Endothelial cell of umbilical vein (primary cell): Measurements from ENCODE around the gene SUMF1. TPM values are rescaled to one million over a fixed set of nuclear protein-coding genes. Genes with fewer than 3 reads are reported as not detected.

ENCODE experiments used
- BruUV-seq: library from RNA; stranded (reverse); fragments of 400-500 nt; replicated peaks from 2 replicates; lab custom pipeline; 2021; lab: Mats Ljungman, UMichigan
- CTCF ChIA-PET: fragments of 300-600, 350-600 bp; sonication (Branson Sonifier 250); formaldehyde crosslinking; loops from one replicate; lab custom pipeline; 2021; ENCODE audit warnings: antibody characterized with exemption, inconsistent platforms; lab: Charles Lee
- POLR2A ChIA-PET: fragments of 300-600, 350-600 bp; sonication (Branson Sonifier 250); formaldehyde crosslinking; loops from one replicate; lab custom pipeline; 2021; ENCODE audit warnings: antibody characterized with exemption, inconsistent platforms; lab: Charles Lee
- DNase-seq: peaks from one replicate; pipeline ENCODE4 v3.0.0-alpha.2; 2011; ENCODE audit warnings: low read depth, low spot score
- FAIRE-seq: peaks from 2 replicates; lab custom pipeline; 2011; peaks lifted over from hg19 to GRCh38; lab: Jason Lieb, UNC
- H2AFZ ChIP-seq: 2 replicates; pipeline ENCODE4 v1.6.0; 2012; ENCODE audit warnings: low read depth, low read length, control low read depth, inconsistent platforms
- H3K27ac ChIP-seq: 2 replicates; pipeline ENCODE4 v1.5.1; 2011; ENCODE audit warnings: low read depth, mild to moderate bottlenecking, control low read depth, low read length, moderate library complexity; ENCODE audit not compliant: insufficient read depth
- H3K27me3 ChIP-seq, 2 experiments: 2 replicates each; pipeline versions ENCODE4 v1.6.0 to v1.6.1; 2011; ENCODE audit warnings: low read length in 2 of 2, mixed read lengths in 1 of 2; ENCODE audit not compliant: control insufficient read depth in 2 of 2, insufficient read depth in 2 of 2
- H3K36me3 ChIP-seq, 2 experiments: 2 replicates in 1 of 2; 3 replicates in 1 of 2; pipeline ENCODE4 v1.5.1; 2011; ENCODE audit warnings: low read length in 2 of 2, mild to moderate bottlenecking in 1 of 2, moderate library complexity in 1 of 2; ENCODE audit not compliant: control insufficient read depth in 2 of 2, insufficient read depth in 2 of 2; ENCODE audit errors: extremely low read depth in 1 of 2
- H3K4me1 ChIP-seq: 3 replicates; pipeline ENCODE4 v1.5.1; 2011; ENCODE audit warnings: mild to moderate bottlenecking, low read length; ENCODE audit not compliant: control insufficient read depth, insufficient read depth; ENCODE audit errors: extremely low read depth
- H3K4me2 ChIP-seq: 2 replicates; pipeline ENCODE4 v1.6.1; 2011; ENCODE audit warnings: low read length, control low read depth, mixed read lengths; ENCODE audit not compliant: insufficient read depth
- H3K4me3 ChIP-seq, 3 experiments: fragments of 200-600 bp in 1 of 3; sonication (generic), shearing (Covaris generic) in 1 of 3; replicated peaks in 1 of 3; 2 replicates each; pipeline ENCODE4 v1.5.1; 2011 to 2016; ENCODE audit warnings: control low read depth in 3 of 3, low read length in 3 of 3, mild to moderate bottlenecking in 2 of 3, inconsistent platforms in 1 of 3, low read depth in 1 of 3, moderate library complexity in 1 of 3; ENCODE audit not compliant: insufficient read depth in 1 of 3
- H3K79me2 ChIP-seq: 2 replicates; pipeline ENCODE4 v1.6.0; 2012; ENCODE audit warnings: low read length, inconsistent platforms; ENCODE audit not compliant: control insufficient read depth, insufficient read depth
- H3K9ac ChIP-seq: replicated peaks from 2 replicates; pipeline ENCODE3; 2011; ENCODE audit warnings: low read length, control low read depth; ENCODE audit not compliant: insufficient read depth; ENCODE audit errors: extremely low read depth
- H3K9me1 ChIP-seq: replicated peaks from 3 replicates; pipeline ENCODE4 v1.6.0; 2011; ENCODE audit warnings: mild to moderate bottlenecking, low read length; ENCODE audit not compliant: control insufficient read depth, insufficient read depth; ENCODE audit errors: extremely low read depth
- H3K9me3 ChIP-seq: replicated peaks from 2 replicates; pipeline ENCODE4 v1.5.1; 2012; ENCODE audit warnings: low read length, inconsistent platforms; ENCODE audit not compliant: control insufficient read depth, insufficient read depth
- H4K20me1 ChIP-seq: replicated peaks from 2 replicates; pipeline ENCODE3; 2011; ENCODE audit warnings: mild to moderate bottlenecking, low read length; ENCODE audit not compliant: control insufficient read depth, insufficient read depth; ENCODE audit errors: extremely low read depth
- CTCF ChIP-seq, 2 donors: IDR thresholded peaks; 1 replicate in 1 of 2; 2 replicates in 1 of 2; pipeline ENCODE4 v1.5.1; 2011; ENCODE audit warnings: low read length in 2 of 2, mild to moderate bottlenecking in 2 of 2, moderate library complexity in 2 of 2, control low read depth in 1 of 2, inconsistent platforms in 1 of 2, low read depth in 1 of 2; ENCODE audit not compliant: insufficient read depth in 1 of 2; ENCODE audit errors: extremely low read depth in 1 of 2
- EZH2 ChIP-seq: IDR thresholded peaks from 2 replicates; pipeline ENCODE4 v1.6.1; 2012; ENCODE audit warnings: borderline replicate concordance, low read depth, mild to moderate bottlenecking, moderate library complexity, low read length, inconsistent platforms; ENCODE audit not compliant: severe bottlenecking
- FOS ChIP-seq: IDR thresholded peaks from 2 replicates; pipeline ENCODE4 v1.6.1; 2011; ENCODE audit warnings: mild to moderate bottlenecking, low read length, moderate library complexity, borderline replicate concordance; ENCODE audit not compliant: insufficient read depth
- GATA2 ChIP-seq: IDR thresholded peaks from 2 replicates; pipeline ENCODE4 v1.7.0; 2011; ENCODE audit warnings: low read depth, mild to moderate bottlenecking, moderate library complexity, mixed read lengths, low read length; ENCODE audit not compliant: insufficient read length, insufficient read depth
- JUN ChIP-seq: IDR thresholded peaks from 2 replicates; pipeline ENCODE4 v1.6.1; 2011; ENCODE audit warnings: borderline replicate concordance, low read depth; ENCODE audit not compliant: insufficient read length, insufficient read depth
- MAX ChIP-seq: IDR thresholded peaks from 2 replicates; pipeline ENCODE4 v1.6.1; 2011; ENCODE audit not compliant: insufficient read depth, insufficient read length
- MYC ChIP-seq: IDR thresholded peaks from one replicate; pipeline ENCODE4 v1.6.1; 2011; ENCODE audit warnings: mild to moderate bottlenecking, low read depth, low read length
- POLR2A ChIP-seq: IDR thresholded peaks from 2 replicates; pipeline ENCODE4 v1.6.1; 2012; ENCODE audit warnings: low read depth, mild to moderate bottlenecking, control low read depth, low read length
- POLR2AphosphoS5 ChIP-seq: IDR thresholded peaks from 2 replicates; pipeline ENCODE4 v1.6.1; 2012; ENCODE audit warnings: low read depth, mild to moderate bottlenecking, control low read depth, low read length, moderate library complexity; ENCODE audit not compliant: insufficient read depth
- dilution Hi-C: fragments of 300-500 bp; cut with MboI; formaldehyde crosslinking; loops from one replicate; pipeline ENCODE4 v1.15.0; 2019; ENCODE audit warnings: low sequenced_read_pairs; ENCODE audit not compliant: extremely low pct_ligation_motif_present
- intact Hi-C: fragments of 100-400 bp; cut with micrococcal nuclease; formaldehyde crosslinking; loops from one replicate; pipeline ENCODE4 v1.10.0; 2022
- polyA plus RNA-seq, 4 experiments: library from polyadenylated mRNA; depleted of rRNA in 3 of 4; stranded (reverse) in 3 of 4; unstranded in 1 of 4; fragments of >200 nt; gene quantifications; 2 replicates each; pipeline versions ENCODE4 v1.2.1 to v1.2.3, GENCODE V29; 2011 to 2012; ENCODE audit warnings: missing spikeins in 1 of 4
- total RNA-seq: library from RNA; stranded (reverse); gene quantifications from 2 replicates; pipeline ENCODE4 v1.2.3, GENCODE V29; 2021

SUMF1 gene
- total and polyA plus RNA-seq, 2 donors (not counting 3 experiments of a cell fraction or from before 2014, with no cell fraction given): 31.5 to 46.8 TPM

- FAIRE-seq (peak; percentile 71), DNase-seq (peak; percentile 61)
- Histone ChIP-seq H3K4me3 (no peak overlapping the region), H3K4me1 (peaks cover 39% of the 10 kb centered on the region), H3K9me3 (no peaks in the 10 kb centered on the region), H3K27ac (peak overlapping the region; percentile 0), H3K9me1 (no peaks in the 10 kb centered on the region), H2AFZ (no peak overlapping the region), H3K36me3 (peaks cover 0 to 2% of the 10 kb centered on the region in 2 experiments), H3K27me3 (no peaks in the 10 kb centered on the region), H4K20me1 (no peaks in the 10 kb centered on the region), H3K4me2 (no peak overlapping the region), H3K79me2 (no peaks in the 10 kb centered on the region), H3K9ac (no peak overlapping the region)
- TF ChIP-seq EZH2 (no peak), MYC (no peak), JUN (no peak), GATA2 (no peak), FOS (no peak), POLR2AphosphoS5 (no peak), MAX (no peak), POLR2A (no peak), CTCF (IDR thresholded peaks at IDR 0.05; ENCODE audit: extremely low read depth in 1 of 2, insufficient read depth in 1 of 2, low read depth in 1 of 2, low read length in 2 of 2) (no peak)
- CTCF ChIA-PET: no interaction called here
- BruUV-seq: no TSS peak
- POLR2A ChIA-PET: no interaction called here
- intact Hi-C loops (no loop called here), dilution Hi-C loops (no loop called here)
These were observed 67.6 kb downstream of the SUMF1 start for GRCh38 chr3:4399476-4399875.
